ENCODE data around the gene LBH.

The LBH gene

GRCh38 chr2:30253873-30254684 lies 22.7 kb downstream of the LBH start:
- no peak overlapping the region for H4K91ac ChIP-seq (ENCODE audit: low read depth, low read length, poor library complexity)
- H3K27ac ChIP-seq (replicated peaks; ENCODE audit: low read length) = no peak overlapping the region
- no peak overlapping the region for H2AFZ ChIP-seq (ENCODE audit: low read length)
- H3K4me1 ChIP-seq (ENCODE audit: control insufficient read depth in 2 of 2, insufficient read depth in 1 of 2, low read depth in 1 of 2, low read length in 2 of 2) = peaks cover 0 to 13% of the 10 kb centered on the region in 2 donors
- H3K23ac ChIP-seq (ENCODE audit: low read depth, low read length, poor library complexity) = no peak overlapping the region
- H3K36me3 ChIP-seq (replicated peaks in 1 of 2; ENCODE audit: control insufficient read depth in 2 of 2, insufficient read depth in 2 of 2, low read length in 2 of 2) = peaks cover 0 to 4% of the 10 kb centered on the region in 2 donors
- no peak for DNase-seq (ENCODE audit: low spot score)
- H3K4me3 ChIP-seq (ENCODE audit: low read length in 2 of 2) = no peak overlapping the region
- no peaks in the 10 kb centered on the region for H3K9me3 ChIP-seq (replicated peaks in 1 of 2; ENCODE audit: control insufficient read depth in 2 of 2, insufficient read depth in 1 of 2, low read depth in 1 of 2, low read length in 2 of 2)
- no peak overlapping the region for H2BK120ac ChIP-seq (ENCODE audit: low read depth, low read length)
- H2BK5ac ChIP-seq (ENCODE audit: low read length) = no peak overlapping the region
- H4K8ac ChIP-seq (ENCODE audit: low read depth, low read length) = no peak overlapping the region
- WGBS, 2 donors (ENCODE audit: extremely low coverage in 2 of 2, insufficient read length in 2 of 2, insufficient replicate concordance in 1 of 2) = no CpG with 5 or more reads among the region's 9 CpGs
- no peak overlapping the region for H3K4me2 ChIP-seq (ENCODE audit: insufficient read depth, low read length, poor library complexity, severe bottlenecking)
- no peak overlapping the region for H2BK15ac ChIP-seq (ENCODE audit: low read length)
- H3K79me1 ChIP-seq (ENCODE audit: low read depth, low read length) = no peaks in the 10 kb centered on the region
- H2AK5ac ChIP-seq (ENCODE audit: low read depth, low read length) = no peak overlapping the region
- no peak overlapping the region for H3K14ac ChIP-seq (ENCODE audit: low read length)
- no peak overlapping the region for H2BK12ac ChIP-seq (ENCODE audit: low read length)
- no peak overlapping the region for H3K18ac ChIP-seq (ENCODE audit: low read length)
- no peaks in the 10 kb centered on the region for H3K27me3 ChIP-seq (ENCODE audit: control insufficient read depth in 3 of 3, insufficient read depth in 3 of 3, low read depth in 1 of 3, low read length in 3 of 3)
- no peak overlapping the region for H3K4ac ChIP-seq (ENCODE audit: low read length)
- H3K9ac ChIP-seq (ENCODE audit: low read depth, low read length, poor library complexity) = no peak overlapping the region

- H3K9me3 ChIP-seq (replicated peaks in 1 of 2; ENCODE audit: control insufficient read depth in 2 of 2, insufficient read depth in 1 of 2, low read depth in 1 of 2, low read length in 2 of 2) = no peaks in the 10 kb centered on the region
- no peak overlapping the region for H3K23ac ChIP-seq (ENCODE audit: low read depth, low read length, poor library complexity)
- peaks cover 0 to 8% of the 10 kb centered on the region in 2 donors for H3K4me1 ChIP-seq (ENCODE audit: control insufficient read depth in 2 of 2, insufficient read depth in 1 of 2, low read depth in 1 of 2, low read length in 2 of 2)
- no peak overlapping the region for H2BK5ac ChIP-seq (ENCODE audit: low read length)
- H3K79me1 ChIP-seq (ENCODE audit: low read depth, low read length) = no peaks in the 10 kb centered on the region
- no peak overlapping the region for H2AK5ac ChIP-seq (ENCODE audit: low read depth, low read length)
- no CpG with 5 or more reads among the region's 1 CpG for WGBS, 2 donors (ENCODE audit: extremely low coverage in 2 of 2, insufficient read length in 2 of 2, insufficient replicate concordance in 1 of 2)
- no peak overlapping the region for H3K27ac ChIP-seq (replicated peaks; ENCODE audit: low read length)
- H3K4me3 ChIP-seq (ENCODE audit: low read length in 2 of 2) = no peak overlapping the region
- H3K27me3 ChIP-seq (ENCODE audit: control insufficient read depth in 3 of 3, insufficient read depth in 3 of 3, low read depth in 1 of 3, low read length in 3 of 3) = no peaks in the 10 kb centered on the region
- no peak overlapping the region for H3K9ac ChIP-seq (ENCODE audit: low read depth, low read length, poor library complexity)
- no peak overlapping the region for H3K4ac ChIP-seq (ENCODE audit: low read length)
- no peak overlapping the region for H2AFZ ChIP-seq (ENCODE audit: low read length)
- no peak overlapping the region for H2BK120ac ChIP-seq (ENCODE audit: low read depth, low read length)
- no peak overlapping the region for H4K8ac ChIP-seq (ENCODE audit: low read depth, low read length)
- H3K36me3 ChIP-seq (replicated peaks in 1 of 2; ENCODE audit: control insufficient read depth in 2 of 2, insufficient read depth in 2 of 2, low read length in 2 of 2) = peaks cover 0 to 4% of the 10 kb centered on the region in 2 donors
- H3K4me2 ChIP-seq (ENCODE audit: insufficient read depth, low read length, poor library complexity, severe bottlenecking) = no peak overlapping the region
- H4K91ac ChIP-seq (ENCODE audit: low read depth, low read length, poor library complexity) = no peak overlapping the region
- H3K14ac ChIP-seq (ENCODE audit: low read length) = no peak overlapping the region
- H2BK15ac ChIP-seq (ENCODE audit: low read length) = peak overlapping the region; percentile 46
- no peak for DNase-seq (ENCODE audit: low spot score)
- peak overlapping the region; percentile 16 for H3K18ac ChIP-seq (ENCODE audit: low read length)
- H2BK12ac ChIP-seq (ENCODE audit: low read length) = no peak overlapping the region
Measured at GRCh38 chr2:30254685-30255001, 23.3 kb downstream of the LBH start.

- H4K8ac ChIP-seq (ENCODE audit: low read depth, low read length) = no peak overlapping the region
- no peak overlapping the region for H2BK120ac ChIP-seq (ENCODE audit: low read depth, low read length)
- H3K4me2 ChIP-seq (ENCODE audit: insufficient read depth, low read length, poor library complexity, severe bottlenecking) = no peak overlapping the region
- H3K18ac ChIP-seq (ENCODE audit: low read length) = peak overlapping the region; percentile 30
- H3K14ac ChIP-seq (ENCODE audit: low read length) = no peak overlapping the region
- no CpG with 5 or more reads among the region's 16 CpGs for WGBS, 2 donors (ENCODE audit: extremely low coverage in 2 of 2, insufficient read length in 2 of 2, insufficient replicate concordance in 1 of 2)
- H3K27me3 ChIP-seq (ENCODE audit: control insufficient read depth in 3 of 3, insufficient read depth in 3 of 3, low read depth in 1 of 3, low read length in 3 of 3) = no peaks in the 10 kb centered on the region
- H2AK5ac ChIP-seq (ENCODE audit: low read depth, low read length) = no peak overlapping the region
- H4K91ac ChIP-seq (ENCODE audit: low read depth, low read length, poor library complexity) = no peak overlapping the region
- no peak overlapping the region for H2AFZ ChIP-seq (ENCODE audit: low read length)
- H3K9ac ChIP-seq (ENCODE audit: low read depth, low read length, poor library complexity) = no peak overlapping the region
- H2BK5ac ChIP-seq (ENCODE audit: low read length) = no peak overlapping the region
- no peaks in the 10 kb centered on the region for H3K9me3 ChIP-seq (replicated peaks in 1 of 2; ENCODE audit: control insufficient read depth in 2 of 2, insufficient read depth in 1 of 2, low read depth in 1 of 2, low read length in 2 of 2)
- peaks cover 0 to 8% of the 10 kb centered on the region in 2 donors for H3K4me1 ChIP-seq (ENCODE audit: control insufficient read depth in 2 of 2, insufficient read depth in 1 of 2, low read depth in 1 of 2, low read length in 2 of 2)
- no peak overlapping the region for H3K4ac ChIP-seq (ENCODE audit: low read length)
- H2BK15ac ChIP-seq (ENCODE audit: low read length) = no peak overlapping the region
- no peak overlapping the region for H3K27ac ChIP-seq (replicated peaks; ENCODE audit: low read length)
- H3K79me1 ChIP-seq (ENCODE audit: low read depth, low read length) = no peaks in the 10 kb centered on the region
- H2BK12ac ChIP-seq (ENCODE audit: low read length) = no peak overlapping the region
- DNase-seq (ENCODE audit: low spot score) = no peak
- H3K23ac ChIP-seq (ENCODE audit: low read depth, low read length, poor library complexity) = no peak overlapping the region
- no peak overlapping the region for H3K4me3 ChIP-seq (ENCODE audit: low read length in 2 of 2)
- peaks cover 0 to 4% of the 10 kb centered on the region in 2 donors for H3K36me3 ChIP-seq (replicated peaks in 1 of 2; ENCODE audit: control insufficient read depth in 2 of 2, insufficient read depth in 2 of 2, low read length in 2 of 2)
Measured at GRCh38 chr2:30255026-30255425, 23.7 kb downstream of the LBH start.

GRCh38 chr2:30255466-30256408 lies 24.4 kb downstream of the LBH start:
- no peak for DNase-seq (ENCODE audit: low spot score)
- no peak overlapping the region for H2AK5ac ChIP-seq (ENCODE audit: low read depth, low read length)

More at GRCh38 chr2:30255466-30256408, 24.4 kb downstream of the LBH start:
- WGBS, 2 donors (ENCODE audit: extremely low coverage in 2 of 2, insufficient read length in 2 of 2, insufficient replicate concordance in 1 of 2) = no CpG with 5 or more reads among the region's 8 CpGs
- Histone ChIP-seq H4K8ac (ENCODE audit: low read depth, low read length) (no peak overlapping the region), H2BK5ac (ENCODE audit: low read length) (no peak overlapping the region), H4K91ac (ENCODE audit: low read depth, low read length, poor library complexity) (no peak overlapping the region), H2AFZ (ENCODE audit: low read length) (no peak overlapping the region), H3K27ac (replicated peaks; ENCODE audit: low read length) (no peak overlapping the region), H3K4me3 (ENCODE audit: low read length in 2 of 2) (no peak overlapping the region), H3K14ac (ENCODE audit: low read length) (no peak overlapping the region), H3K4me2 (ENCODE audit: insufficient read depth, low read length, poor library complexity, severe bottlenecking) (no peak overlapping the region), H3K4me1 (ENCODE audit: control insufficient read depth in 2 of 2, insufficient read depth in 1 of 2, low read depth in 1 of 2, low read length in 2 of 2) (peaks cover 0 to 8% of the 10 kb centered on the region in 2 donors), H3K9me3 (replicated peaks in 1 of 2; ENCODE audit: control insufficient read depth in 2 of 2, insufficient read depth in 1 of 2, low read depth in 1 of 2, low read length in 2 of 2) (no peaks in the 10 kb centered on the region), H2BK15ac (ENCODE audit: low read length) (no peak overlapping the region), H3K27me3 (ENCODE audit: control insufficient read depth in 3 of 3, insufficient read depth in 3 of 3, low read depth in 1 of 3, low read length in 3 of 3) (no peaks in the 10 kb centered on the region), H3K18ac (ENCODE audit: low read length) (no peak overlapping the region), H3K79me1 (ENCODE audit: low read depth, low read length) (no peaks in the 10 kb centered on the region), H3K36me3 (replicated peaks in 1 of 2; ENCODE audit: control insufficient read depth in 2 of 2, insufficient read depth in 2 of 2, low read length in 2 of 2) (peaks cover 0 to 4% of the 10 kb centered on the region in 2 donors), H2BK12ac (ENCODE audit: low read length) (no peak overlapping the region), H2BK120ac (ENCODE audit: low read depth, low read length) (no peak overlapping the region), H3K4ac (ENCODE audit: low read length) (no peak overlapping the region), H3K9ac (ENCODE audit: low read depth, low read length, poor library complexity) (no peak overlapping the region), H3K23ac (ENCODE audit: low read depth, low read length, poor library complexity) (no peak overlapping the region)
